MM.1S (cell line): ENCODE measurements around the gene LSAMP.

Experiments
- DNase-seq: peaks from one replicate; pipeline ENCODE4 v3.0.0-alpha.2; 2015
- H2AFZ ChIP-seq: fragments of 300-600 bp; sonication (generic); 2 replicates; pipeline ENCODE4 v1.6.0; 2016; ENCODE audit warnings: antibody characterized with exemption, low read length
- H3F3A ChIP-seq: fragments of 300-600 bp; sonication (generic); 2 replicates; pipeline ENCODE4 v1.6.1; 2016; ENCODE audit warnings: mild to moderate bottlenecking, antibody characterized with exemption, low read length, moderate library complexity, mixed read lengths; ENCODE audit not compliant: insufficient read depth
- H3K27ac ChIP-seq: fragments of 300-600 bp; sonication (generic); 2 replicates; pipeline ENCODE4 v1.5.1; 2016; ENCODE audit warnings: mild to moderate bottlenecking, low read length
- H3K27me3 ChIP-seq: fragments of 300-600 bp; sonication (generic); replicated peaks from 2 replicates; pipeline ENCODE4 v1.6.0; 2016; ENCODE audit warnings: low read length; ENCODE audit not compliant: insufficient read depth
- H3K36me3 ChIP-seq: fragments of 300-600 bp; sonication (generic); replicated peaks from 2 replicates; pipeline ENCODE4 v1.6.1; 2016; ENCODE audit warnings: mild to moderate bottlenecking, low read length, mixed read lengths; ENCODE audit not compliant: insufficient read depth
- H3K4me1 ChIP-seq: fragments of 300-600 bp; sonication (generic); 2 replicates; pipeline ENCODE4 v1.6.1; 2016; ENCODE audit warnings: low read length, mixed read lengths
- H3K4me2 ChIP-seq: fragments of 300-600 bp; sonication (generic); 2 replicates; pipeline ENCODE4 v1.6.0; 2016; ENCODE audit warnings: low read depth, low read length
- H3K4me3 ChIP-seq: fragments of 300-600 bp; sonication (generic); 2 replicates; pipeline ENCODE4 v1.5.1; 2016; ENCODE audit warnings: low read length, mixed read lengths
- H3K79me2 ChIP-seq: fragments of 300-600 bp; sonication (generic); 2 replicates; pipeline ENCODE4 v1.6.1; 2016; ENCODE audit warnings: mixed run types, low read length, mixed read lengths
- H3K9ac ChIP-seq: fragments of 300-600 bp; sonication (generic); 2 replicates; pipeline ENCODE4 v1.6.1; 2016; ENCODE audit warnings: low read length, mixed read lengths
- H3K9me2 ChIP-seq: fragments of 300-600 bp; sonication (generic); replicated peaks from 2 replicates; pipeline ENCODE4 v1.6.1; 2016; ENCODE audit warnings: mild to moderate bottlenecking, low read length, mixed read lengths; ENCODE audit not compliant: insufficient read depth
- H3K9me3 ChIP-seq: fragments of 300-600 bp; sonication (generic); replicated peaks from 2 replicates; pipeline ENCODE4 v1.6.1; 2016; ENCODE audit warnings: mild to moderate bottlenecking, low read length, mixed read lengths; ENCODE audit not compliant: insufficient read depth
- H4K20me1 ChIP-seq: fragments of 300-600 bp; sonication (generic); 2 replicates; pipeline ENCODE4 v1.6.1; 2016; ENCODE audit warnings: mild to moderate bottlenecking, low read length, moderate library complexity, mixed read lengths; ENCODE audit not compliant: insufficient read depth
- EZH2 ChIP-seq: fragments of 300-600 bp; sonication (generic); optimal IDR thresholded peaks from 2 replicates; pipeline ENCODE3; 2017; ENCODE audit warnings: low read depth, mild to moderate bottlenecking, antibody characterized with exemption, low read length, mixed read lengths
- EZH2phosphoT487 ChIP-seq: fragments of 300-600 bp; sonication (generic); IDR thresholded peaks from 2 replicates; pipeline ENCODE4 v1.6.1; 2018; ENCODE audit warnings: antibody characterized with exemption, low read length
- TF ChIP-seq, protein P1 (sequence below): fragments of 300-600 bp; sonication (generic); IDR thresholded peaks from 2 replicates; pipeline ENCODE4 v1.5.1; 2016; ENCODE audit warnings: antibody characterized with exemption, low read length, mixed read lengths

LSAMP gene

GRCh38 chr3:115855911-115856310 is 589.4 kb downstream of the LSAMP start:
- Histone ChIP-seq H3K36me3 (no peaks in the 10 kb centered on the region), H3K9me3 (no peaks in the 10 kb centered on the region), H3K79me2 (no peaks in the 10 kb centered on the region), H3K9ac (no peak overlapping the region), H3K9me2 (no peaks in the 10 kb centered on the region), H3K27ac (no peak overlapping the region), H2AFZ (no peak overlapping the region), H3K4me1 (no peaks in the 10 kb centered on the region), H3K4me2 (no peak overlapping the region), H3K4me3 (no peak overlapping the region), H3F3A (no peaks in the 10 kb centered on the region), H3K27me3 (no peaks in the 10 kb centered on the region), H4K20me1 (no peaks in the 10 kb centered on the region)
- TF ChIP-seq EZH2 (no peak), EZH2phosphoT487 (no peak)
- TF ChIP-seq, protein P1, sequence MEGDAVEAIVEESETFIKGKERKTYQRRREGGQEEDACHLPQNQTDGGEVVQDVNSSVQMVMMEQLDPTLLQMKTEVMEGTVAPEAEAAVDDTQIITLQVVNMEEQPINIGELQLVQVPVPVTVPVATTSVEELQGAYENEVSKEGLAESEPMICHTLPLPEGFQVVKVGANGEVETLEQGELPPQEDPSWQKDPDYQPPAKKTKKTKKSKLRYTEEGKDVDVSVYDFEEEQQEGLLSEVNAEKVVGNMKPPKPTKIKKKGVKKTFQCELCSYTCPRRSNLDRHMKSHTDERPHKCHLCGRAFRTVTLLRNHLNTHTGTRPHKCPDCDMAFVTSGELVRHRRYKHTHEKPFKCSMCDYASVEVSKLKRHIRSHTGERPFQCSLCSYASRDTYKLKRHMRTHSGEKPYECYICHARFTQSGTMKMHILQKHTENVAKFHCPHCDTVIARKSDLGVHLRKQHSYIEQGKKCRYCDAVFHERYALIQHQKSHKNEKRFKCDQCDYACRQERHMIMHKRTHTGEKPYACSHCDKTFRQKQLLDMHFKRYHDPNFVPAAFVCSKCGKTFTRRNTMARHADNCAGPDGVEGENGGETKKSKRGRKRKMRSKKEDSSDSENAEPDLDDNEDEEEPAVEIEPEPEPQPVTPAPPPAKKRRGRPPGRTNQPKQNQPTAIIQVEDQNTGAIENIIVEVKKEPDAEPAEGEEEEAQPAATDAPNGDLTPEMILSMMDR = no peak
- DNase-seq = no peak

DNA sequence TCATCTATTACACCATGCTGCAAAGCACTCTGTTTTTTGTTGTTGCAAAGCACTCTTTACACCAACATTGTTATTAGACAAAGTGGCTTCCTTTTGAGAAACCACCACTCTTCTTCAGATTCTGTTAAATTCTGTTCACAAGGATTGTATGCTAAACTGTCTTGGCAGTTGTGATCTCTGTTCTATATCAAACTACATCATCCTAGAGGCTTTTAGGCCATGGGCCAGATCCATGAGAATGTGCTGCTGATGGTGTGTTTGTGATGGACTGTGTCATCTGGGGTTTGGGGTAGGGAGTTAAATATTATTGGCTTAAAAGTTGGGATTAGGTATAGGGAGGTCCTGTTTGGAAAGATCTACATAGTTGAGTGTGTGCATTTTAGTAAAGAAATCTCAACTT is 592.2 kb downstream of the LSAMP start:
- H3K36me3 ChIP-seq = no peaks in the 10 kb centered on the region
- no peak overlapping the region for H3K27ac ChIP-seq
- no peak overlapping the region for H2AFZ ChIP-seq
- no peaks in the 10 kb centered on the region for H3K4me1 ChIP-seq
- no peak overlapping the region for H3K9ac ChIP-seq
- no peaks in the 10 kb centered on the region for H3K27me3 ChIP-seq
- no peaks in the 10 kb centered on the region for H3K9me3 ChIP-seq
- DNase-seq = no peak
- TF ChIP-seq EZH2 = no peak
- no peak for TF ChIP-seq EZH2phosphoT487
- TF ChIP-seq, protein P1 = no peak
- H3F3A ChIP-seq = no peaks in the 10 kb centered on the region
- H4K20me1 ChIP-seq = no peaks in the 10 kb centered on the region
- no peaks in the 10 kb centered on the region for H3K9me2 ChIP-seq
- H3K4me3 ChIP-seq = no peak overlapping the region
- no peaks in the 10 kb centered on the region for H3K79me2 ChIP-seq
- H3K4me2 ChIP-seq = no peak overlapping the region

- Histone ChIP-seq H3K9ac (no peak overlapping the region), H3K9me3 (no peaks in the 10 kb centered on the region), H3K79me2 (no peaks in the 10 kb centered on the region), H3K36me3 (no peaks in the 10 kb centered on the region), H4K20me1 (no peaks in the 10 kb centered on the region), H3K27me3 (no peaks in the 10 kb centered on the region), H3K4me3 (no peak overlapping the region), H3K4me2 (no peak overlapping the region), H3K9me2 (no peaks in the 10 kb centered on the region), H2AFZ (no peak overlapping the region), H3F3A (no peaks in the 10 kb centered on the region), H3K27ac (no peak overlapping the region), H3K4me1 (no peaks in the 10 kb centered on the region)
- TF ChIP-seq, protein P1 = no peak
- TF ChIP-seq EZH2 = no peak
- no peak for TF ChIP-seq EZH2phosphoT487
- no peak for DNase-seq
These were observed 593.0 kb downstream of the LSAMP start for GRCh38 chr3:115852278-115852677.

- no peak for TF ChIP-seq EZH2
- no peak overlapping the region for H3K4me2 ChIP-seq
- H3F3A ChIP-seq = no peaks in the 10 kb centered on the region
- no peaks in the 10 kb centered on the region for H3K27me3 ChIP-seq
- H4K20me1 ChIP-seq = no peaks in the 10 kb centered on the region
- H3K9me3 ChIP-seq = no peaks in the 10 kb centered on the region
- H3K79me2 ChIP-seq = no peaks in the 10 kb centered on the region
- no peaks in the 10 kb centered on the region for H3K4me1 ChIP-seq
- no peak for DNase-seq
- H3K4me3 ChIP-seq = no peak overlapping the region
- no peak overlapping the region for H2AFZ ChIP-seq
- H3K27ac ChIP-seq = no peak overlapping the region
- no peaks in the 10 kb centered on the region for H3K9me2 ChIP-seq
- no peak overlapping the region for H3K9ac ChIP-seq
- no peaks in the 10 kb centered on the region for H3K36me3 ChIP-seq
These were observed 593.7 kb downstream of the LSAMP start for GRCh38 chr3:115851571-115851970.
